D341Med (cell line): ENCODE results near the gene SNTA1.
"Not testable (repeated sequence)": the region's sequence is repeated elsewhere in the genome, so short reads cannot be mapped to it uniquely, and the experiment has no call there.

Experiments
- DNase-seq: peaks from one replicate; pipeline ENCODE4 v3.0.0; 2012; ENCODE audit warnings: low spot score

The SNTA1 gene

DNA sequence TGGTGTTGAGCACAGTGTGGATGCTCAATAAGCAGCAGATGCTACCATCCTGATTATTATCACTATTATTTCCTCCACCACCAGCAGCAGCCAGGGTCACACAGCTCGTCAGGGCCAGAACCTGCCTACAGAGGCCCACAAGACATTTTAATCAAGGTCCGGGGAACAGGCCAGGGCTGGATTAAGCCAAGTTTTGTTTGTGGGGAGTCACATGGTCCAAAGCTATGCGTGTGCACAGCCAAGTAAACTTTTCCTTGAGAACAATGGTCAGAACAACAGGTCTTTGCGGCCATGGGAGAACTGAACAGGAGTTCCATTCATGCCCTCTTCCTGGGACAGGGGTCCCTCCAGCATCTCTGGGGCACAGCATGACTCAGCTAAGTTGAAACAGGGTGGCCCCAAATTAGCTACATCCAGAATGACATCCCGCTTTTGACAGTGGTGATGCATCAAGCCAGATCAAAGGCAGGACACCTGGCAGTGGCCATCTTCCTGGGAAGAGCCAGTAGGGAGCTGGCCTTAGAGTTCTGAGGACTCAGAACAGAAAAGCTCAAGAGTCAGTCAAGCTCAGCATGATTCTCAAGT is 11.7 kb downstream of the SNTA1 start:
- no peak for DNase-seq

DNA sequence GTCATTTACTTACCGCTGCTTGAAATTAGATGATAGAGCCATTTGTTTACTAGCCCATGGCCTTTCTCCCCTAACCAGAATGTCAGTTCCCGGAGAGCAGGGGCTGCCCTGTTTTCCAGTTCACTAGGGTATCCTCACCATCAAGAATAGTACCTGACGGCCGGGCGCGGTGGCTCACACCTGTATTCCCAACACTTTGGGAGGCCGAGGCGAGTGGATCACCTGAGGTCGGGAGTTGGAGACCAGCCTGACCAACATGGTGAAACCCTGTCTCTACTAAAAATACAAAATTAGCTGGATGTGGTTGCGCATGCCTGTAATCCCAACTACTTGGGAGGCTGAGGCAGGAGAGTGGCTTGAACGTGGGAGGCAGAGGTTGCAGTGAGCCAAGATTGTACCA is 19.7 kb downstream of the SNTA1 start:
- not testable (repeated sequence) for DNase-seq

DNA sequence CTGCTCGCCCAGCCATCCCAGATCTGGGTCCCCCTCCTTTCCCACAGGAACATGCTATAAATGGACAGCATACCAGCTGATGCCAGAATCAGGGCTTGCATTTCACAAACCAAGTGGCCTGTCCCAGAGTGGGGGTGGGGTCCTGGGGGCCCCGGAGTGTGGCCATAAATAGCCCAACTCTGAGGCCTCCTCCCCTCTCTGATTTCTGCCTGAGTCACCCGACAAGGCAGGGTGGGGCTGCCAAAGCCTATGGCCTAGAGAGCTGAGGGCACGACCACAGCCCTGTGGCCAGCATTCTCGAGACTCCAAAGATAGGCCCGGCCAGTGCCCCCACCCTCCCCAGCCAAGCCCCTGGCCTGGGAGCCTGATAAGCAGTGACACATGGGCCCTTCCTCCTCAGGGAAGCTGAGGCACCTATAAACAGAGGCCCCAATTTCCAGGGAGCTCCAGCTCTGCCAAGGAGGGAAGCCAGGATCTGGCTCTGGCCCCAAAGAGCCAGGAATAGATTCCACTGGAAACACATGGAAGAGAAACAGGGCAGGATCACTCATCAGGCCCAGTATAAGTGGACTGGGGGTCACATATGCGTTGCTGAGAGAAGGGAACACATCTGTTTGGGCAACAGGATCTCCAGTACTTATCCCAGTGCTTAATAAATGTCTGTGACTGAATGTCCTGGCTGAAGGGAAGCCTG is 20.3 kb downstream of the SNTA1 start:
- no peak for DNase-seq

DNA sequence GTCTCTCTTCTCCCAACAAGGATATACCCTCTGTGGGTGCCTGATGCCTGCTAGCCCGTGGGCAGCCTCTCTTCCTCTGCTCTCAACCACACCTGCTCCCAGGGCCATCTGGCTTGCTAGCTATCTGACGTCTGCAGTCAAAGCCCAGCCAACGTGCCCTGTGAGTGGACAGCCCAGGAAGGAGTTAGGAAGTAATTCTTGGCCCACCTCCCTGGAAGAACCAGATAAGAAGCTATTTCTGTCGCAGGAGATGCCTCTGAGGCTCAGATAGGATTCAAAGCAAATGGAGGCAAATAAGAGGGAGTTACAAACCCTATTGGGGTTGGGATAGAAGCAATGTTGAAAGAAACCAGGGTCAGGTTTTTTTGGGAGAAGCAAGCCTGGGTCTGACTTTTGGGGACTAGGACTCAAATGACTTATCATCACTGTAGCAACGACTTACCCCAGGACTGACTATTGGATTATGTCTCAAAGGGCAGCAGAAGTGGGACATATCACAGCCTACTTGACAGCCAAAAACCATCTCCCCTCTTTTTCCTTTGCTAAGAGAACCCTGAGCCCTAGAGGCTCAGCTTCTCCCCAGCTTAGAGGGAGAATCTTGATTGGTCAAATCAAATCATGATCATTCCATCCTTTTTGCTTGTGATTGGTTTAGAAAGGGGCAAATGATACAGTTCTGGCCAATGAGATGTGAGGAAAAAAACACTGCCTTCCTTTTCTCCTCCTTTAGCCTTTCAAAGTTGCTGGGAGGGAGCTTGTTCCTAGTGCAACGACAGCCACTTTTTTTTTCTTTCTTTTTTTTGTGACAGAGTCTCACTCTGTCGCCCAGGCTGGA is 24.2 kb downstream of the SNTA1 start:
- DNase-seq, result no peak

DNA sequence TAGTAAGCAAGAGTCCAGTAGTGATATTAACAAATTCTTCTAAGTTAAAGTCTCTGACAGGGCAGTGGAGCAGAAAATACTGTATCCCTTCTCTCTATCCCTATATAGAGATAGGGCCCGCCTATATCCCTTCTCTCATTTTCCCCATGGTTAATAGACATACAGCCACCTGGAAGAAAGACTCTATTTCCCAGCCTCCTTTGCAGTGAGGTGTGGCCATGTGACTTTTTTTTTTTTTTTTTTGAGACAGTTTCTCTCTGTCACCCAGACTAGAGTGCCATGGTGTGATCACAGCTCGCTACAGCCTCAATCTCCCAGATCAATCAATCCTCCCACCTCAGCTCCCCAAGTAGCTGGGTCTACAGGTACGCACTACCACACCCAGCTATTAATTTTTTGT is 25.5 kb downstream of the SNTA1 start:
- DNase-seq, result no peak

DNA sequence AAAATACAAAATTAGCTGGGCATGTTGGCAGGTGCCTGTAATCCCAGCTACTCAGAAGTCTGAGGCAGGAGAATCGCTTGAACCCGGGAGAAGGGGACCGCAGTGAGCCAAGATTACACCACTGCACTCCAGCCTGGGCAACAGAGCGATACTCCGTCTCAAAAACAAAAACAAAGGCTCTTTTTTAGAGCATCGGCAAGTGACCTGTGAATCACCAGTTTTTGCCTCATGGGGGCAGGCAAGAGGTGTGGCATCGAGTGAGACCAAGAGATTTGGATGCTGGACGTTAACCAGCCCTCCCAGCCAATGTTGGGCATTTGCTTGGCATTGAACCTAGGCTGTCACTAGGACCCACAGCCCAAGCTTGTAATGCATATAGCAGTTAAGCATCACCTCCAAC is 27.6 kb downstream of the SNTA1 start:
- peak; percentile 75 for DNase-seq

DNA sequence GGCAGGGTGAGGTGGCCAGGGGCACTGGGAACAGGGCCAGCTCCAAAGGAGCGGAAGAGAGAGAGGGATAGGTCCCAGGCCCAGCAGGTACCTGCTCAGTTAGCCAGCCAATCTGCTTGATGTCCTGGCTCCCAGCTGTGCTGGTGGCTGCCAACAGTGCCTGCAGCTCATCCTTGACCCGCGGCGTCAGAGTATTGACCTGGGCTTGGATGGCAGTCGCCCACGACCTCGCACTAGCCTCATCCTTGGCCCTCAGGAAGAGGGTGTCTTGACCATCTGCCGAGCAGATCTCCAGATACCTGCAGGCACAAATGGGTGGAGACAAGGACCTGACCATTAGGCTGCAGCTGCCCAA is 31.1 kb downstream of the SNTA1 start:
- no peak for DNase-seq

DNA sequence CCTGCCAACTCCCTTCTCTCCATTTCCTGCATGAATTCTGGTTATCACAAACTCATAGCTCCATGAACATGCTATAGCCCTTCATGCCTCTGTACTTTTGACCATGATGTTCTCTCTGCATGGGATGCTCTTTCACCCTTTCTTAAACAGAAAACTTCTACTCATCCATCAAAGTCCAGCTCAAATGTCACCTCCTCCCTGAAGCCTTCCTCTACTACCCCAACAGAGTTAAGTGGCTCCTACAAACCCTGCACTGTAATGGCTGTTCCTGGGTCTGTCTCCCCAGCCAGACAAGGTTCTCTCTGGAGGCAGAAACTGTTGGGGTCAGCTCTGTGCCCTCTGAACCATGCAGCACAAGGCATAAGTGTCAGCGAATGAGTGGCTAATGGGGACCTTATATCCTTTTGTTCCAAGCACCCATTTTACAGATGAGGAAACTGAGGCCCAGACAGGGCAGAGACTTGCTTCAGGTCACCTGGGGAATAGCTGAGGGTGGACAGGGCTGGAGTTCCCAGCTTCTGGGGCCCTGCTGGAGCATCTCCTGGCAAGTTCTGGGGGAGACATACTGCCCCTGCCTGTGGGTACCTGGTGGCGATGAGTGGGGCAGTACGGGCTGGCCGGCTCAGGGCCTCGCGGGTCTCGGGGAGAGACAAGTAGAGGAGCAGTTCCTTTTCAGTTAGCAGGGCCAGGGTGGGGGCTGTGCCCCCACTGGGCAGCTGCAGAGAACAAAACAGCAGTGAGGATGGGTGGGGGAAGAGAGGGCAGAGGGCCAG is 31.7 kb downstream of the SNTA1 start:
- no peak for DNase-seq

DNA sequence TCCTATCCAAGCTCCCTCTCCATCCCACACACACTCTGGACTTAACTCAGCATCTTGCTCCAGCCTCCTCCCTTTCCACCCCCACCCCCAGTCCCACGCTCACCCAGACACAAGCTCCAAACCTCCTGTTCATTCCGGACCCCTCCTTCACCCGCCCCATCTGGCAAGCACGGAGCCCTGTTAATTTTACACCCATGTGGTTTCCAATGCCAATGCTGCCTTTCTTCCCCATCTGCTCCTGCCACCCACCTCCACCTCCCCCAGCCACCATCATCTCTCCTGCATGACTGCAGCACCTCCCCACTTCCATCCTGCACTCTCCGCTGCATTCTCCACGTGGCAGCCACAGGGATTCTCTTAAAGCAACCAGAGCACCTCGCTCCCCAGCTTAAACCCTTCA is 32.3 kb downstream of the SNTA1 start:
- peak; percentile 43 for DNase-seq

DNA sequence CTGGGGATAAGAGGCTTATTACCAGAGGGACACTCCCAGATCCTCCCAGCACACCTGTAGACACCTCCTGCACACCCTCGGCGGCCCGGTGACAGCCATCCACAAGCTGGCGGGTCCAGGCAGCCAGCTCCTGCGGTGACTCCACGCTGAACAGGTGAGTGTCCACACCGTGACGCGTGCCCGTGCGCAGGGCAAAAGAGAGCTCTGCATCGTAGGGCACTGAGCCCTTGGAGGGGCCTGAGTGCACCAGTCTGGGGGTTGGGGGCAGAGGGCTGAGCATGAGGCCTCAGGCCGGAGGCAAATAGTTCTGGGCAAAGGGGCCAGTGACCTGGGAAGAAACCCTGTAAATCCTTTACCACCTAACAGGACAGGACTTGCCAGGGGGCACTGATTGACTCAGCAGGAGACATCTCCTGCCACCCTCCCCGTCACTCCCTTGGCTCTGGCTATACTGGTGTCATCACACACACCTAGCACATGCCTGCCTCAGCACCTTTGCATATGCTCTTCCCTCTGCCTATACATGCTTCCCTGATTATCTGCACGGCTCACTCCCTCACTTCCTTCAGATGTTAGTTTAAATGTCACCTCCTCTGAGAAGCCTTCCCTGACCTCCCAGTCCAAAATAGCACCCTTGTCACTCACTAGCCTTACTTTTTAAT is 33.4 kb downstream of the SNTA1 start:
- no peak for DNase-seq

DNA sequence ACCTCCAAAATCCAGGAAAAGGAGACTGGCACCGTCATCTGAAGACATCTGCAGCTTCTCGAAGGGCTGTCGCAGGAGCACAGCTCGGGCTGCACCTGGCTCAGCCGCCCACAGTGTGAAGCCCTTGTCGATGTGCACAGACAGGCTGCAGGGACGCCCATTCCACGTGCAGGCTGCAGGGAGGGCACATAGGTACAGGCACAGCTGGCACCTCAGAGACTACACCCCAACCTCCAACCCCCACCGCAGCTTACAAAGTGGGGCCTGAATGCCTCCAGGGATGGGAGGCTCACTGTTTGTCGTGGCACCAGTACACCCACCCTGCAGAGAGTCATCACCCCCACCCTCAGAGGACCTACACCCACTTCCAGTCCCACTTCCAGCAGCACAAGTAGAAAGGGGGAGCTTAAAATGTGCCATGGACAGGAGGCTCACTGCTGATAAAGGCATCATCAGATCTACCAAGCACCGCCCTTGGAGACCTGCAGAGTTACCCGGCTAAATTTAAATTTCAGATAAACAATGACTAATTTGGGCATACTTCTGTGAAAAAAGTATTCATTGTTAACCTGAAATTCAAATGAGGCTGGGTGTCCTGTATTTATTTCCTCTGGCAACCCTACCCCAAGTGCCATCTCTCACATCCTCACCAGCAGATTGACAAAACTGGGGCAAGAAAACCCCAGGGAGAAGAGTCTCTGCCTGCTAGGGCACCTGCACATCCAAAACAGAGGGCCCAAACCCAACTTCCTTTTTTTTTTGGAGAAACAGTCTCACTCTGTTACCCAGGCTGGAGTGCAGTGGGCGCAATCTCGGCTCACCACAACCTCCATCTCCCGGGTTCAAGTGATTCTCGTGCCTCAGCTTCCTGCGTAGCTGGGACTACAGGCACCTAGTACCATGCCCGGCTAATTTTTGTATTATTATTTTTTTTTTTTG is 34.6 kb downstream of the SNTA1 start:
- DNase-seq, result no peak

DNA sequence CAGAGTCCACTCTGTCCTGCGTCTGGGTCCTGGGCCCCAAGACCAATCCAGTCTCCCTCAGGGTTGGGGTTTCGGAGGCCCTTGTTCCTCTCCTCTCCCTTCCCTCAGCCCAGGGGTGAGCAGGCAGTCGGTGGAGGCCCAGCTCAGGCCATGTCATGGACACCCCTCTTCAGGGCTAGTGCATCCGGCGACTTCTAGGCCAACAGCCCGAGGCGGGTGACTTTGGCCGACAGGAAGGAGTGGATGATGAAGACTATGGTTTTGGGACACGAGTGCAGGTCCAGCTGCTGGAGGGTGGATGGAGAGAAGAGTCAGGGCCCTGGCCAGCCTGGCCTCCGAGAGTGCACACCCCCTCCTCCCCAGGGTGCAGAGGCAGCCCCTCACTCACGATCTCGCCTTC is 35.2 kb downstream of the SNTA1 start:
- DNase-seq, result no peak

DNA sequence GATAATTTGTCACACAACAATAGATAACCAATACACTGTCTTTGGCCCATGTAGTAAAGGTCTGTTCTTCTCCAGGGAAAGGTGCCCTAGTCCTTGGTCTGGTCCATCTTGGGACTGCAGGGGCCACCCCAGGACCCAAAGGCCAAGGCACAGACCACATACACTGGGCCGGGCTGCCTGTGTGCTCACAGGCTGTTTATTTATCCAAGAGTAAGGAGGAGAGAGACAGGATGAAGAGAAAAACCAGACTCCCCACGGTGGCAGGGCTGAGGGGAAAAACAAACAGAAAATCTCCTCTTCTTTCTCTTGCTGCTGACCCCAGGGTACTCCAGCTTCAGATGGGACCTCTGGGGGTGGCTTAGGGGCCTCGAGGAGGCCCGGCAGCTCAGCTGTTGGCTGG is 35.8 kb downstream of the SNTA1 start:
- DNase-seq, result no peak

DNA sequence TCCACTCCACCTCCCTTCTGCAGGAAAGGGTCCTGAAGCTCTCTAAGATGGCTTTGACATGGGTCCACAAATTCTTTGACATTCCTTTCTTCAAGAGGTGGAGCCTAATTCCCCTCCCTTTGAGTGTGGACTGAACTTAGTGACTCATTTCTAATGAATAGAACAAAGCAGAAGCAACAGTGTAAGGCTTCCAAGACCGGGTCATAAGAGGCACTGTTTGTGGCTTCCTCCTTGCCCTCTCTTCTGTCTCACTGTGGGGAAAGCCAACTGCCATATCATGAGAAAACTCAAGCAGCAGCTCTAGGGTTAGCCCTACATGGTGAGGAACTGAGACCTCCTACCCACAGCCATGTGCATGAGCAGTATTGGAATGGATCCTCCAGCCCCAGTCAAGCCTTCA is 36.3 kb downstream of the SNTA1 start:
- DNase-seq, result no peak

DNA sequence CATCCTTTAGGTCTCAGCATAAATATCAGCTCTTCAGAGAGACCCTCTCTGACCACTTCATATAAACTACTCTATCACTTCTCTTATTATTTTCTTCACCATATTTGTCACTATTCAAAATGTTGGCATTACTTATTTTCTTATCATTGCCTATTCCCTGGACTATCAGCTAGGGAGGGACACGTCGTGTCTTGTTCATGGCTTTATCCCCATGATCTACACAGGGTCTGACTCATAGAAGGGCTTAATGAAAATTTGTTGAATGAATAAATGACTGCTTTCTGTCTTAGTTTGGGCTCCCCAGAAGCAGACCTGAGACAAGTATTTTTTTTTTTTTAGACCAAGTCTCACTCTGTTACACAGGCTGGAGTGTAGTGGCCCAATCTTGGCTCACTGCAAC is 39.3 kb downstream of the SNTA1 start:
- DNase-seq, result no peak

DNA sequence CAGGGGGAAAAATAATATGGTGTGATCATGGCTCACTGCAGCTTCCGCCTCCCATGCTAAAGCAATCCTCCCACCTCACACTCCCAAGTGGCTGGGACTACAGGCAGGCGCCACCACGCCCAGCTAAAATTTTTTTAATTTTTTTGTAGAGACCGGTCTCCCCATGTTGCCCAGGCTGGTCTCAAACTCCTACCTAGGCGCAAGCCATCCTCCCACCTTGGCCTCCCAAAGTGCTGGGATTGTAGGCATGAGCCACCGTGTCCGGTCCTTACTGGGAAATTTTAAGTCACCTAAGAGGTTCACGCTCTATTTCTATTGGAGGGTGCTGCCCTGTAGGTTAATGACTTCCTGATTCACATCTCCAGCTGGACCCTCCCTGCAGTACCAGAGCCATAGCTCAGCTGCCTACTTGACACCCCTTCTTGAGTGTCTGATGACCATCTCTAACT is 41.6 kb downstream of the SNTA1 start:
- no peak for DNase-seq

DNA sequence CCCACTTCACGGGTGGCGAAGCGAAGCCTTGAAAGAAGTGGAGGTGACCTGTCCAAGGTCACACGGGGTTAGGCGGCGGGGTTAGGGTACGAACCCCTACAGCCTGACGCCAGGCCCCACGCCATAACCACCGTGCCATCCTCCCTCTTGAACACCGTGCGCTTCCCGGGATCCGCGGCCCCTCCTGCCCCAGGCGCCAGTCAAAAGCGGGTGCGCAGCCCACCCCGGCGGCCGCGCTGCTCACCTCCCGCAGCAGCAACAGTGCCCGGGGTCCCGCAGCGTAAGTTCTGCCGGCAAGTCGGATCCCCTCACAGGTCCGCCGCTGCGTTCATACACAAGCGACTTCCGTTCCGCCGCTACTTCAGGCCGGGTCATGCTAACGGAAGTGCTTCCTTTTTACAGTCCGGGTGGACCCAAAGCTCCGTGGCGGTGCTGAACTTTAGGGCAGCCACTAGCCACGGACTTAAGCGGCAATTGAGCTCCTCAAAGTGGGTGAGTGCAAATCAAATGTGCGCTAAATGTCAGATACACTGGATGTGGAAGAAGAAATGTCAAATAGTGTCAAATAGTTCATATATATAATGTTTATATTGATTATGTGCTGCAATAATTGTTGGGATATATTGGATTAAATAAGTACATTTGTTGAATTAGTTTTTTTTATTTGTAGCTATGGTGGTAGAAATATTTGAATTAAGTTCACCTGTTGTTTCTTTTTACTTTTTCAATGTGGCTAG is 42.2 kb downstream of the SNTA1 start, which contains the start of gene CDK5RAP1:
Gene CDK5RAP1, minus strand, starts transcription at position 336 of the 737 bp plus-strand sequence. CDS start 4,455 bp downstream, outside the sequence.
- DNase-seq, result peak; percentile 90

DNA sequence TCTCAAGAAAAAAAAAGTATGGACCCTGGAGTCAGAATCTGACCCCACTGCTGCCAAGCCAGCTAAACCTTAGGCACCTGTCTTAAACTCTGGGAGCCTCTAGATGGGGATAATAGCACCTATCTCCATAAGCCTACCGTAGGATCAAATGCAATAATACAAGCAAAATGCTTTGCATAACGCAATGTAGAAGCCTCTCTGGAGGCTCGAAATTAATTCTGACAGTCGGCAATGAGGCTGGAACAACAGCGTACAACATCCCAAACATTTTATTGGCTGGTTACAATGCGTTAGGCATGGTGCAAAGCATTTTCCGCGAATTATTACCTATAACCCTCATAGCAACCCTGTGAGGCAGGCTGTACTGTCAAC is 42.8 kb downstream of the SNTA1 start:
- peak; percentile 46 for DNase-seq

DNA sequence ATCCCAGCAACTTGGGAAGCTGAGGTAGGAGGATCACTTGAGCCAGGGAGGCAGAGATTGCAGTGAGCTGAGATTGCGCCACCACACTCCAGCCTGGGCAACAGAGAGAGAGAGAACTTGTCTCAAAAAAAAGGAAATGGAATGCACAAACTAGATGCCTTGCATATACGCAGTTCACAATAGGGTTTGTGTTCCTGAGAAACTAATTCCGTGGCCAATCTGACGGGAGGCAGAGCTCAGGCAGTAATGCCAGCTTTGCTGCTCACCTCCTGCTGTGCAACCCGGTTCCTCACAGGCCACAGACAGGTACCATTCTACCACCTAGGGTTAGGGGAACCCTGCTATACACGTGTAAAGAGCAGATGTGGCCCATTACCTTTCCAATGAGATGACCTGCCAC is 43.6 kb downstream of the SNTA1 start:
- DNase-seq, result no peak

DNA sequence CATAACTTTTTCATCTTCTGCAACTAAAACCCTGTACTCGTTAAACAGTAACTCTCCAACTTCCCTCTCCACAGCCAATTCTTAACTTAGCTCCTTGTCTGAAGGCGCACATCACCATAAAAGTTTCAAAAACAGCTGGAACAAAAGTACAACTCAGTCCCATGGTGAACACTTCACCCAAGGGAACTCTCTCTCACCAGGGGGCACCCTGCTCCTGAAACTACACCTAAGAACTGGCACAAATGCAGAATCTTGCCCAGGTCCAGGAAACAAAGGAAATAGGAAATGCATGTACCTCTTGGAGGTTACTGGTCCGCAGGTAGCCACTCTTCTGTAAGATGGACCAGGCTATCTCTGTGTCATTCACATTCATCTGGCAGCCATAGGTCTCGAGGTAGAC is 48.8 kb downstream of the SNTA1 start:
- no peak for DNase-seq
